CD14-positive monocyte (primary cell): ENCODE data around the gene MRPL27. TPM values are rescaled to one million over a fixed set of nuclear protein-coding genes. Genes with fewer than 3 reads are reported as not detected.

Source experiments
- DNase-seq, 3 donors: peaks; one replicate each; pipeline ENCODE4 v3.0.0-alpha.2; 2011 to 2022
- H2AFZ ChIP-seq: 2 replicates; pipeline ENCODE4 v1.6.0; 2012; ENCODE audit warnings: mild to moderate bottlenecking, low read depth, low read length, inconsistent platforms; ENCODE audit not compliant: insufficient read depth, poor library complexity, severe bottlenecking
- H3K27ac ChIP-seq, 2 donors: 1 replicate in 1 of 2; 2 replicates in 1 of 2; pipeline ENCODE4 v1.5.1; 2012 to 2013; ENCODE audit warnings: low read length in 2 of 2, control low read depth in 1 of 2, inconsistent platforms in 1 of 2, low read depth in 1 of 2, mild to moderate bottlenecking in 1 of 2
- H3K27me3 ChIP-seq, 2 donors: one replicate each; pipeline versions ENCODE4 v1.6.0 to v1.6.1; 2011 to 2013; ENCODE audit warnings: low read length in 2 of 2; ENCODE audit not compliant: control insufficient read depth in 2 of 2, insufficient read depth in 2 of 2
- H3K36me3 ChIP-seq, 2 donors: replicated peaks in 1 of 2; 1 replicate in 1 of 2; 2 replicates in 1 of 2; pipeline versions ENCODE4 v1.5.1 to v1.6.1; 2012 to 2013; ENCODE audit warnings: low read length in 2 of 2, control low read depth in 1 of 2, inconsistent platforms in 1 of 2, mild to moderate bottlenecking in 1 of 2; ENCODE audit not compliant: insufficient read depth in 2 of 2, control insufficient read depth in 1 of 2
- H3K4me1 ChIP-seq, 2 donors: 1 replicate in 1 of 2; 2 replicates in 1 of 2; pipeline versions ENCODE4 v1.5.1 to v1.6.1; 2012 to 2013; ENCODE audit warnings: low read length in 2 of 2, control low read depth in 1 of 2, inconsistent platforms in 1 of 2, mild to moderate bottlenecking in 1 of 2, moderate library complexity in 1 of 2; ENCODE audit not compliant: insufficient read depth in 2 of 2, control insufficient read depth in 1 of 2
- H3K4me2 ChIP-seq: replicated peaks from 2 replicates; pipeline ENCODE3; 2012; ENCODE audit warnings: low read length, moderate library complexity, mild to moderate bottlenecking; ENCODE audit not compliant: poor library complexity, severe bottlenecking; ENCODE audit errors: extremely low read depth
- H3K4me3 ChIP-seq, 3 experiments: fragments of 200-600 bp in 1 of 3; sonication (generic) in 1 of 3; replicated peaks in 1 of 3; 1 replicate in 2 of 3; 2 replicates in 1 of 3; pipeline ENCODE4 v1.5.1; 2011 to 2013; ENCODE audit warnings: low read length in 3 of 3, mild to moderate bottlenecking in 3 of 3, control low read depth in 2 of 3, low read depth in 2 of 3, inconsistent platforms in 1 of 3, moderate library complexity in 1 of 3
- H3K79me2 ChIP-seq: 2 replicates; pipeline ENCODE4 v1.6.0; 2012; ENCODE audit warnings: mild to moderate bottlenecking, control low read depth, inconsistent platforms, low read length, moderate library complexity; ENCODE audit not compliant: insufficient read depth
- H3K9ac ChIP-seq: 2 replicates; pipeline ENCODE4 v1.6.0; 2017; ENCODE audit warnings: low read length, mild to moderate bottlenecking; ENCODE audit not compliant: insufficient read depth, poor library complexity, severe bottlenecking
- H3K9me3 ChIP-seq, 2 donors: replicated peaks in 1 of 2; 1 replicate in 1 of 2; 2 replicates in 1 of 2; pipeline versions ENCODE4 v1.5.1 to v1.6.1; 2012 to 2013; ENCODE audit warnings: low read length in 2 of 2, control low read depth in 1 of 2; ENCODE audit not compliant: control insufficient read depth in 1 of 2, insufficient read depth in 1 of 2
- H4K20me1 ChIP-seq: 2 replicates; pipeline ENCODE4 v1.6.0; 2012; ENCODE audit warnings: mild to moderate bottlenecking, low read length, control low read depth, moderate library complexity; ENCODE audit not compliant: insufficient read depth
- H3K27ac Mint-ChIP-seq, 7 donors: one replicate each; pipeline ENCODE4 v1.8.0; 2020; ENCODE audit warnings: mild to moderate bottlenecking in 7 of 7, mixed read lengths in 7 of 7, moderate library complexity in 6 of 7, inconsistent platforms in 2 of 7
- H3K27me3 Mint-ChIP-seq, 3 donors: one replicate each; pipeline ENCODE4 v1.8.0; 2021 to 2022; ENCODE audit warnings: low read depth in 3 of 3, mild to moderate bottlenecking in 3 of 3, mixed read lengths in 3 of 3, moderate library complexity in 3 of 3, inconsistent platforms in 1 of 3
- H3K36me3 Mint-ChIP-seq, 2 donors: one replicate each; pipeline ENCODE4 v1.8.0; 2020; ENCODE audit warnings: mixed read lengths in 2 of 2, inconsistent platforms in 1 of 2, mild to moderate bottlenecking in 1 of 2
- H3K4me1 Mint-ChIP-seq: one replicate; pipeline ENCODE4 v1.8.0; 2020; ENCODE audit warnings: mild to moderate bottlenecking, mixed read lengths
- H3K4me3 Mint-ChIP-seq, 2 donors: one replicate each; pipeline ENCODE4 v1.8.0; 2020; ENCODE audit warnings: mild to moderate bottlenecking in 2 of 2, mixed read lengths in 2 of 2, moderate library complexity in 1 of 2
- H3K9me3 Mint-ChIP-seq, 7 donors: one replicate each; pipeline ENCODE4 v1.8.0; 2020 to 2022; ENCODE audit warnings: mixed read lengths in 7 of 7, mild to moderate bottlenecking in 6 of 7, moderate library complexity in 6 of 7, inconsistent platforms in 2 of 7
- WGBS: methylation state at CpG from one replicate; pipeline ENCODE4 v1.1.5; 2013; ENCODE audit warnings: missing lambda C conversion rate; ENCODE audit not compliant: insufficient coverage; 5-methylcytosine and 5-hydroxymethylcytosine counted together
- intact Hi-C, 2 donors: fragments of 100-400 bp; cut with micrococcal nuclease; formaldehyde crosslinking; loops; one replicate each; pipeline versions ENCODE4 v1.15.0 to v1.15.1; 2023
- polyA plus RNA-seq, 3 donors: library from polyadenylated mRNA; depleted of rRNA in 1 of 3; unstranded in 2 of 3; stranded (reverse) in 1 of 3; fragments of 300-500 nt in 2 of 3; fragments of >200 nt in 1 of 3; fragmentation: Illumina TruSeq in 2 of 3; gene quantifications; 1 replicate in 2 of 3; 2 replicates in 1 of 3; pipeline ENCODE4 v1.2.3, GENCODE V29; 2012 to 2021
- TF ChIP-seq, protein P1 (sequence below): fragments of 200-600 bp; IDR thresholded peaks from one replicate; pipeline ENCODE4 v1.8.0; 2022; ENCODE audit warnings: antibody characterized with exemption, mild to moderate bottlenecking

Gene MRPL27
- polyA plus RNA-seq, 3 donors = 33.2 to 82.3 (median 75.3) TPM

DNA sequence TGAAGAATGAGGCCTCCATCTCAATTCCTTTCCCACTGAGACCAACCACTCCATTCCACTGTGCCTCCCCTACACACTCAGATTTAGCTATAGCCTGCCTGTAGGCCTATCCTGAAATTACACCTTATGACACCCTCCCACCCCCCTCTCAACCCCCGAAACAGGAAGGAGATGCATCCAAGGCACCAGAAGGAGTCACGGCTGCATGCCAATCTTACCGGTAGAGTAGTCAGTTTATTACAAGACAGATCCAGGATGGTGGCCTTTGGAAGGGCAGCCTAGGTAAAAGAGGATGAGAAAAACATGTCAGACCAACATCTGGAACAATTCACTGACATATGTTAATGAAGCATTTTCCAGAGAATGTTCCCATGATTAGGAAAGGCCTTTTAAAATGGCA is 21.7 kb upstream of the MRPL27 start:
- no peak overlapping the region for H3K9ac ChIP-seq
- H3K9me3 ChIP-seq = no peaks in the 10 kb centered on the region
- H3K79me2 ChIP-seq = peaks cover 55% of the 10 kb centered on the region
- peaks cover 33% of the 10 kb centered on the region for H3K4me1 Mint-ChIP-seq
- peaks cover 0 to 6% (median 0%) of the 10 kb centered on the region in 3 donors for H3K27me3 Mint-ChIP-seq
- no peak for DNase-seq
- H3K27ac Mint-ChIP-seq = peak overlapping the region in 3 of 7 donors; percentile 13 to 46 (median 29)
- WGBS = no CpG with 5 or more reads among the region's 3 CpGs
- no peak overlapping the region for H3K4me2 ChIP-seq
- peaks cover 55 to 59% of the 10 kb centered on the region in 2 donors for H3K36me3 Mint-ChIP-seq
- TF ChIP-seq, protein P1, sequence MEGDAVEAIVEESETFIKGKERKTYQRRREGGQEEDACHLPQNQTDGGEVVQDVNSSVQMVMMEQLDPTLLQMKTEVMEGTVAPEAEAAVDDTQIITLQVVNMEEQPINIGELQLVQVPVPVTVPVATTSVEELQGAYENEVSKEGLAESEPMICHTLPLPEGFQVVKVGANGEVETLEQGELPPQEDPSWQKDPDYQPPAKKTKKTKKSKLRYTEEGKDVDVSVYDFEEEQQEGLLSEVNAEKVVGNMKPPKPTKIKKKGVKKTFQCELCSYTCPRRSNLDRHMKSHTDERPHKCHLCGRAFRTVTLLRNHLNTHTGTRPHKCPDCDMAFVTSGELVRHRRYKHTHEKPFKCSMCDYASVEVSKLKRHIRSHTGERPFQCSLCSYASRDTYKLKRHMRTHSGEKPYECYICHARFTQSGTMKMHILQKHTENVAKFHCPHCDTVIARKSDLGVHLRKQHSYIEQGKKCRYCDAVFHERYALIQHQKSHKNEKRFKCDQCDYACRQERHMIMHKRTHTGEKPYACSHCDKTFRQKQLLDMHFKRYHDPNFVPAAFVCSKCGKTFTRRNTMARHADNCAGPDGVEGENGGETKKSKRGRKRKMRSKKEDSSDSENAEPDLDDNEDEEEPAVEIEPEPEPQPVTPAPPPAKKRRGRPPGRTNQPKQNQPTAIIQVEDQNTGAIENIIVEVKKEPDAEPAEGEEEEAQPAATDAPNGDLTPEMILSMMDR = no peak
- peaks cover 0 to 6% (median 2%) of the 10 kb centered on the region in 7 donors for H3K9me3 Mint-ChIP-seq
- peaks cover 25 to 29% of the 10 kb centered on the region in 2 donors for H3K4me1 ChIP-seq
- intact Hi-C loops = no loop called here
- H3K27ac ChIP-seq = peak overlapping the region in 1 of 2 donors; percentile 13
- H3K4me3 Mint-ChIP-seq = no peak overlapping the region
- peaks cover 62% of the 10 kb centered on the region for H4K20me1 ChIP-seq
- H3K27me3 ChIP-seq = no peaks in the 10 kb centered on the region
- no peak overlapping the region for H2AFZ ChIP-seq
- no peak overlapping the region for H3K4me3 ChIP-seq
- H3K36me3 ChIP-seq = peaks cover 53 to 55% of the 10 kb centered on the region in 2 donors

DNA sequence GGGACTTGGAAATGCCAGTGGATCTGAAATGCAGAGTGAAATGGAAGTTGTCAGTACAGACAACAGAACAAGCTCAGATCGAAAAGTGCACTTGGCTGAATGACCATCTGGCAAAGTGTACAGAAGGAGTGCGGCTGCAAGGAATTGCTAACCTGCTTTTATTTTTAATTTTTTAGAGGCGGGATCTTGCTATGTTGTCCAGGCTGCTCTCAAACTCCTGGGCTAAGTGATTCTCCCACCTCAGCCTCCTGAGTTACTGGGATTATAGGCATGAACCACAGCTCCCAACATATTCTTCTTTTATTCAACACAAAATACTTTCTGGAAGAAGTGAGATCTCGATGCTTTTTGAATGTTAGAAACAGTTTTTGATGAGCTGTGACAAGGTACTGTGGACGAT is 20.7 kb upstream of the MRPL27 start:
- Histone ChIP-seq H3K4me3 (no peak overlapping the region), H3K9me3 (no peaks in the 10 kb centered on the region), H2AFZ (no peak overlapping the region), H3K27me3 (no peaks in the 10 kb centered on the region), H3K9ac (no peak overlapping the region), H3K27ac (peak overlapping the region in 1 of 2 donors; percentile 20), H3K36me3 (peaks cover 63 to 65% of the 10 kb centered on the region in 2 donors), H3K4me2 (no peak overlapping the region), H3K79me2 (peaks cover 57% of the 10 kb centered on the region), H4K20me1 (peaks cover 66% of the 10 kb centered on the region), H3K4me1 (peaks cover 25 to 29% of the 10 kb centered on the region in 2 donors)
- Mint-ChIP-seq H3K9me3 (no peaks in the 10 kb centered on the region), H3K4me1 (peaks cover 33% of the 10 kb centered on the region), H3K27ac (peak overlapping the region in 2 of 7 donors; percentile 30 to 34), H3K36me3 (peaks cover 64 to 69% of the 10 kb centered on the region in 2 donors), H3K4me3 (no peak overlapping the region), H3K27me3 (peaks cover 0 to 6% (median 0%) of the 10 kb centered on the region in 3 donors)
- 93% methylated on average over 3 of the region's 5 CpGs for WGBS
- no peak for DNase-seq
- intact Hi-C loops = no loop called here
- TF ChIP-seq, protein P1 = no peak
